K562 (cell line): Measurements from ENCODE around the gene PPP1R13L. TPM values are rescaled to one million over a fixed set of nuclear protein-coding genes. Genes with fewer than 3 reads are reported as not detected.

Source experiments
- COPS2 ChIP-seq: fragments of 450-650 bp; conservative IDR thresholded peaks from 2 replicates; pipeline ENCODE4 v1.6.1; 2016; ENCODE audit warnings: mild to moderate bottlenecking, moderate library complexity
- DNMT1 ChIP-seq: fragments of 450-650 bp; IDR thresholded peaks from 2 replicates; pipeline ENCODE4 v1.6.1; 2016; ENCODE audit warnings: antibody characterized with exemption, mild to moderate bottlenecking
- ELK3 ChIP-seq: fragments of 450-650 bp; formaldehyde crosslinking; IDR thresholded peaks from 2 replicates; pipeline ENCODE4 v1.4.0; 2020; ENCODE audit warnings: mild to moderate bottlenecking
- EWSR1 ChIP-seq: fragments of 450-650 bp; IDR thresholded peaks from 2 replicates; pipeline ENCODE4 v1.6.1; 2018; ENCODE audit warnings: borderline replicate concordance, mild to moderate bottlenecking, low read depth, moderate library complexity; ENCODE audit not compliant: partially characterized antibody
- KLF10 ChIP-seq: fragments of 250-450 bp; sonication (Bioruptor Pico); IDR thresholded peaks from 2 replicates; pipeline ENCODE4 v1.6.1; 2021; ENCODE audit warnings: matching md5 sums
- MXD1 ChIP-seq: fragments of 250-450 bp; sonication (Bioruptor Pico); IDR thresholded peaks from 2 replicates; pipeline ENCODE4 v1.8.0; 2021; ENCODE audit warnings: borderline replicate concordance, mild to moderate bottlenecking, moderate library complexity; ENCODE audit not compliant: poor library complexity, severe bottlenecking
- MYNN ChIP-seq, 2 experiments: sonication (generic); formaldehyde crosslinking in 1 of 2; IDR thresholded peaks; 2 replicates each; pipeline versions ENCODE4 v1.5.0 to v1.6.1; 2016 to 2020; ENCODE audit warnings: antibody characterized with exemption in 1 of 2, missing genetic modification reagents in 1 of 2
- PML ChIP-seq: IDR thresholded peaks from 2 replicates; pipeline ENCODE4 v1.6.1; 2012; ENCODE audit warnings: low read length, inconsistent platforms
- RHOXF2B ChIP-seq: fragments of 250-450 bp; sonication (Bioruptor Pico); conservative IDR thresholded peaks from 2 replicates; pipeline ENCODE4 v1.5.1; 2021
- ZBTB7A ChIP-seq: IDR thresholded peaks from 2 replicates; pipeline ENCODE4 v1.6.1; 2011; ENCODE audit warnings: low read depth, mild to moderate bottlenecking, low read length, moderate library complexity, borderline replicate concordance; ENCODE audit not compliant: control insufficient read depth
- ZNF232 ChIP-seq: sonication (generic); formaldehyde crosslinking; IDR thresholded peaks from 2 replicates; pipeline ENCODE4 v1.8.0; 2022; ENCODE audit warnings: mild to moderate bottlenecking, missing genetic modification reagents
- ZNF407 ChIP-seq: fragments of 450-650 bp; IDR thresholded peaks from 2 replicates; pipeline ENCODE4 v1.6.1; 2016; ENCODE audit warnings: low read depth
- ZNF408 ChIP-seq: fragments of 250-450 bp; sonication (Bioruptor Pico); IDR thresholded peaks from 2 replicates; pipeline ENCODE4 v1.4.0; 2020; ENCODE audit warnings: low read depth, mild to moderate bottlenecking, moderate library complexity
- ZNF655 ChIP-seq: fragments of 250-450 bp; sonication (Bioruptor Pico); IDR thresholded peaks from 2 replicates; pipeline ENCODE4 v1.5.0; 2021
- ZNF785 ChIP-seq: fragments of 250-450 bp; sonication (Bioruptor Pico); IDR thresholded peaks from 2 replicates; pipeline ENCODE4 v1.4.0; 2020; ENCODE audit warnings: mild to moderate bottlenecking
- polyA plus RNA-seq, 8 experiments: library from polyadenylated mRNA; depleted of rRNA in 4 of 8; stranded (reverse) in 5 of 8; unstranded in 3 of 8; fragments of >200 nt; fragmentation: Nextera tagmentation in 2 of 8; fragmentation: Illumina TruSeq in 1 of 8; extraction: Ambion mirVana in 2 of 8; extraction: Trizol in 1 of 8; gene quantifications; 2 replicates each; pipeline versions ENCODE4 v1.2.1 to v1.2.3, GENCODE V29; 2011 to 2014; ENCODE audit warnings: inconsistent platforms in 1 of 8, missing spikeins in 1 of 8
- total RNA-seq, 7 experiments: library from RNA; depleted of rRNA in 6 of 7; stranded (reverse); fragments of >200 nt in 6 of 7; fragmentation: Illumina TruSeq in 2 of 7; extraction: Trizol in 2 of 7; gene quantifications; 2 replicates each; pipeline versions ENCODE4 v1.2.1 to v1.2.3, GENCODE V29; 2011 to 2021; ENCODE audit warnings: low replicate concordance in 1 of 7

PPP1R13L gene
- total and polyA plus RNA-seq, 9 of the 15 experiments (the other 6 are each of a cell fraction or from before 2014, with no cell fraction given), result 0.32 to 6.7 (median 2.0) TPM

GRCh38 chr19:45405435-45406225 lies 761 bp upstream of the PPP1R13L start (continued):
- TF ChIP-seq ZNF655 (CRISPR knock-in tag) (no peak), ZNF232 (CRISPR knock-in tag) (no peak), ZNF785 (CRISPR knock-in tag) (no peak), MXD1 (no peak), ZNF408 (CRISPR knock-in tag) (no peak), ELK3 (no peak), PML (no peak; the same call in 1 of the 2 replicates), ZBTB7A (no peak), MYNN (IDR thresholded peaks at IDR 0.05) (no peak), MYNN (CRISPR knock-in tag; IDR thresholded peaks at IDR 0.05) (no peak), ZNF407 (no peak), KLF10 (CRISPR knock-in tag) (no peak), RHOXF2B (CRISPR knock-in tag) (no peak), DNMT1 (no peak), EWSR1 (no peak), COPS2 (no peak)
